ENCODE data around the gene CASR.

CASR gene

DNA sequence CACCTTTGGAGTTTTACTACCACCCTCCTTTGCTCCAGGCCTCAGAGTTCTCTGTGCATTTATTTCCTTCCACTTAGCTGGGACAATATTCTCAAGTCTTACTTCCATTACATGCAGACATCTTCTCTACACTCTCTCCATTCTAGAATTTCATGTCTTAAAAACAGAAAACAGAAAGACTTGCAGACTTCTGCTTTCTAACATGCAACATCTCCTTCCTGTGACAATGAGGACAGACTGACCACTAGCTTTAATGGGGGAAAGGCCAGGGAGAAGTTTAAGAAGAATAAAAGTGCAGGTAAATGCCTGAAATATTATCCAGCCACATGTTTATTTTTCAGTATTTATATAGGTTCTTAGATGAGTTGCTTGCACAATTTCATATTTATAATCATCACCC, 124.5 kb downstream of the CASR start:
- DNase-seq = no peak

DNA sequence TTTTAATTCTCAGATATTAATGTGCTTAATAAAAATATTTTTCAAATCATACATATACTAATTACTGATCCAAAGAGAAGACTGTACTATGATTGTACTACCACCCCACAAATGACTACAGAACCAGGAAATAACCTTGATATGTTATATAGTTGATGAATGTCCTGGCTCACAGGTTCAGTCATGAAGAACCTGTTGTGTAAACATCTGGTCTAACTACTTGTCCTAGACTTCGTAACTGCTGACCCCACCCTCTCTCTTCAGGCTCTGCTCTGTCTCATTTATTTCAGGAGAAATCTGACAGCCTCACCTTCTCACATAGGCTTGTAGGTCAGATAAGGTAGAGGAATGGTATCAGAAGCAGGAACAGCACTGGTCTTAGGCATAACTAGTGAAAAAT, 126.9 kb downstream of the CASR start:
- DNase-seq = no peak

DNA sequence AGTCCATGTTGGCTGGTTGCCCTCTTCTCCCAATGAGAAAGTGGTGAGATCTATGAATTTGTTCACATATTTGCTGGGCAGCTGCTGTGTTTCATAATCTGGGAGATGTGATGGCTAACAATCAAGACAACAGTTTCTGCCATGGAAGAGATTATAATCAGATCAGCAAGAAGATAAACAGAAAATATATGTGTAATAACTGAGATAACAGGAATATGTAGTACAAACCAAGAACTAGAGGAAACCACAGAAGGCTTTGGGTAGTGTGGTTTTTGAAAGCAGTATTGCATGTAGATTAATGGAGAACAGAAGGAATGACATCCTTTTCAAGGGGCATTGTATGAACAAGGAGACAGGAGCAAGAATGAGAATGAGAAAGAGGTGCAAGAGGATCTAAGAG, 129.4 kb downstream of the CASR start:
- DNase-seq = no peak

DNA sequence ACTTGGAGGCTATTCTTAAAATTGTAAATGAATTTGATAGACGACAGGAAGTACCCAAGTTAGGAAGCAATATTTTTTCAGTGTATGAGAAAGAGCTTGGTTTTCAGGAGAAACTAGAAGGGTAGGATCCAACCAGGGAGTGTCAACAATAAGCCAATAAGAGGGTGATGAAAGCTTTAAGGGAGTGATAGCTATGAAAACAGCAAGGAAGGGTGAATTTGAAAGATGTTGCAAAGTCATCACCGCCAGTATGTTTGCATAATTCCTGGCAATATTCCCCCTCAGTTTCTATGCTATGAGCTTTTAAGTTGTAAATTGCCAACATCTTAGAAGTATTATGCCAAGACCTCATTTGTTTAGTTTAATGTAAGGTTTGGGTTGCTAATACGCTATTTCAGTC, 129.8 kb downstream of the CASR start:
- DNase-seq = no peak

DNA sequence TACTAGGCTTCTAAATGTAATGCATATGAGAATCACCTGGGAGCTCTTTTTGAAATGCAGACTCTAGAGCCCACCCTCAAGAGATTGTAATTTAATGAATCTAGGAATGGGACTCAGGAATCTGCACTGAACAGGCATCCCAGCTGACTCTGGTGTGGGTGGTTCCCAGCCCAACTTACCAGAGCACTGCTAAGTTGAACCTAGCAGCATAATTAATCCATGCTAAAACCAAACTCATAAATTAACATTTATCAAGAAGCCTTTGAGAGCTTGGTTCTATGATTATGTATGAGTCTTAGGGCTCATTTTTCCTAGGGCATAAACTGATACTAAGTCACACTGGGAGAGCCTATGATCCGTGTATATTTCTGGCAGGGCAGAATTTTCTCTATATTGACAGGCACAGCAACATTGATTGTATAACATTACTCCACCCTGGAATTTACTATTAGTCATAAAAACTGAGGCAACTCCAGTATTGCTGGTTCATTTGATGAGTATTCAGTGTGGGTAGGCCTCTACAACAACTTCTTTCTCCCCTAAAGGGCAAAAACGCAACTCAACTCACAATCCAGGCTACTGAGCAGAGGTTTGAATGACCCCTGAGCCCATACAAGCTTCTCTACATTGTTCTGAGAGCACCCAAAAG, 130.9 kb downstream of the CASR start:
- no peak for DNase-seq

DNA sequence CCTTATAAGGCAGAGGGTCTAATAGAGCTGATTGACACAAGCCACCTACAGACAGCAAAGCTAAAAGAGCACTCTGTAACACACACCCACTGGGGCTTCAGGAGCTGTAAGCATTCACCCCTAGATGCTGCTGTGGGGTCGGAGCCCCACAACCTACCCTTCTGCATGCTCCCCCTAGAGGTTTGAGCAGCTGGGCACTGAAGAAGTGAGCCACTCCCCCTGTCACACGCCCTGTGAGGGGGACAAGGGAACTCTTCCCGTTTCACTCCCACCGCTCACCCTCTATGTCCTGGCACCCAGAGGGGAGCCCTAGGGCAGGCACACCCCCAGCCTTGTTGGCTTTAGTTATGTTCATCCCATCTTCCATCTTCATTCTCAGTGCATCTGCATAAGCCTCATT, 132.2 kb downstream of the CASR start:
- DNase-seq = no peak

DNA sequence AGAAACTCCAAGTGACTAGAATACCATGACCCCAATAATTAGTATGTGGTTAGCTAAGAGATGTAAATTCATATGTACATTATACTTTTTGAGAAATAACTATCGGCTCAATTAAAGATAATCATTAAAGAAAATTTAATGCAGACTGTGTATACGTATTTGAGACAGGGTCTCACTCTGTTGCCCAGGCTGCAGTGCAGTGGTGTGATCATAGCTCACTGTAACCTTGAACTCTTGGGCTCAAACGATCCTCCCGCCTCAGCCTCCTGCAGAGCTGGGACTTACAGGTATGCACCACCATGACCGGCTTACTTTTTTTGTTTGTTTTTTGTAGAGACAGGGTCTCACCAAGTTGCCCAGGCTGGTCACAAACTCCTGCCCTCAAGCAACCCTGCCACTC, 132.9 kb downstream of the CASR start:
- no peak for DNase-seq

DNA sequence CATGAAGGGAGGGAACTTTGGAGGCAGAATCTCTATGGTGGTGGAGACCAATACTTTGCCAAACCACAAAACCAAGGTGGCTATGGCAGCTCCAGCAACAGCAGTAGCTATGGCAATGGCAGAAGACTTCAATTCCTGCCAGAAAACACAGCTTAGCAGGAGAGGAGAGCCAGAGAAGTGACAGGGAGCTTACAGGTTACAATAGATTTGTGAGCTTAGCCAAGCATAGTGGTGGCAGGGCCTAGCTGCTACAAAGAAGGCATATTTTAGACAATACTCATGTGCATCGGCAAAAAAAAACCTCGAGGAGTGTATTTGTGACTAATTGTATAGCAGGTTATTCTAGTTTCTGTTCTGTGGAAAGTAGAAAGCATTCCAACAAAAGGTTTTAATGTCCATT, 135.2 kb downstream of the CASR start:
- DNase-seq = no peak

DNA sequence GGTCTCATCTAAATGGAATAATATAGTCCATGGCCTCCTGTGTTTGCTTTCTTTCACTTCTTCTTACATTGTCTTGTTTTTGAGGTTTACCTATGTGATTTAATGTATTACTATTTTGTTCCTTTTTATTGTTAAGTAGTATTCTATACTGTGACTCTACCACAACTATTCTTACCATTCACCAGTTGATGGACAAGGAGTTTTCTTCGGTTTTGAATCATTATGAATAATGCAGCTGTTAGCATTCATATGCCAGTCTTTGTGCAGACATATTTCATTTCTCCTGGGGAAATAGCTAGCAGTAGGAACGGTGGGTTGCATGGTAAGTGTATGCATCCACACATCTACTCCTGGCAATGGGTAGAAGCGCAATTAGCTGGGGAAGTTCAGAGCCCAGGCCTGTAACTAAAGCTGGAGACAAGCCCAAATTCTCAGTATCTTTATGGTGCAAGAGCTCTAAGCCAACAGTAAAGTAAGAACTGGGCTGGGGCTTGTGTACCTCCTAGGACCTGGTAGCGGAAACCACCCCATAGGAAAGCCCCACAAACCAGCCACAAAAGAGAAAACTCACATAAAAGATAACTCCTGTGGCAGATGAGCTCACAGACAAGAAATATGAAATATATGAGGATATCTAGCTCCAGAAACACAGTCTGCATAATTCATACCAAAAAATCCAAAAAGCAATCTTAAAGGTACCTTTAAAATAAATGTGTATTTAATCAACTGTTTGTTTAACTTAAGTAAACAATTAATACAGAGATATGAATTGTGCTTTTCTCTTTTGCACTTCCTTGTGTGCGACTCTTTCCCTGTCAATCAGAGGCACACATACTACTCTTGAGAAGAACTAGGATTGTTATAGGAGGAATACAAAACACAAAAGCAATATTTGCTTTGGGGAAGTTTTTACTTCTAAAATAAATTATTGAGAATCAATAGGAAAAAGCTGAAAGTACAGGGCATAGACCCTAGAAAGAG, 138.9 kb downstream of the CASR start:
- DNase-seq = no peak

DNA sequence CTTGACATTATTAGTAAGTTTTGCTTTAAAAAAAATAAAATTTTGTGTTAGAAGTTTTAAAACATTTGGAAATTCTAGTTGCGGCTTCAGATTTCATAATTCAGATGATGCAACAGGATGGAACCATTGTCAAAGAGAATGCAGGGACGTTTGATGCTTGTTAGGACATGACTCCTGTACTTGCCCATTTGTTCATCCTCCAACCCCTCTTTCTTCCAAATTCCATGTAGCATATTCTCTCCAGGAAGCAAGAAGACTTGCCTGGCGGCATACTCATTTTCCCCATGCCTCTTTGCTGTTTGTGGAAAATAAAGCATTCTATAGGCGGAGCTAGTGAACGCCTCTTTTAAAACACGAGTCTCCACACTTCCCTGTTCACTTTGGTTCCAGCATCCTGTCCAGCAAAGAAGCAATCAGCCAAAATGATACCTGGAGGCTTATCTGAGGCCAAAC, 141.4 kb downstream of the CASR start, which contains the start of gene CSTA:
Gene CSTA (plus strand): TSS at position 378 of the 453 bp plus-strand sequence. CDS start 45 bp downstream, at position 423.
- no peak for DNase-seq

DNA sequence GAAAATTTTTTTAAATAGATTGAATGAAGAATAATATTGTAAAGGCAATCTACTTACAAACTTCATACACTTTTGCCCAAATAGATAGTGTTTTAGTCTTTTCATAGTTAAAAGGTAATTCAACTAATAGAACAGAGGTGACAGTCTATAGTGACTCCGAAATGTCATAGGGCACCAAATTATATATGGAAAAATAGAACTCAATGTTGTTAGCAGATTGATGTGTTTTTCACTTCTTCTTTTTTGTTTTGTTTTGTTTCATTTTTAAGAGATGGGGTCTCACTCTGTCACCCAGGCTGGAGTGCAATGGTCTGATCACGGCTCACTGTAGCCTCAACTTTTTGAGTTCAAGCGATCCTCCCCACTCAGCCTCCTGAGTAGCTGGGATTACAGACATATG, 142.3 kb downstream of the CASR start:
- no peak for DNase-seq

DNA sequence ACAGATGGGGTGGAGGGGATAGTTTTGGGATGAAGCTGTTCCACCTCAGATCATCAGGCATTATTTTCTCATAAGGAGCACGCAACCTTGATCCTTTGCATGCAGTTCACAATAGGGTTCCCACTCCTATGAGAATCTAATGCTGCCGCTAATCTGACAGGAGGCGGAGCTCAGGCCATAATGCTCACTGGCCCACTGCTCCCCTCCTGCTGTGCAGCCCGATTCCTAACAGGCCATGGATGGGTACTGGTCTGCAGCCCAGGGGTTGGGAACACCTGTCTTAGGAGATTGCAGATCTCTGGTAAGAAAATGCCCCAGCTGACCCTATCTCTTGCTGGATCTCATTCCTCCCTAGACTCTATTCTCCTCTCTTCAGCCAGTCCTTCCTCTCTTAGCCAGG, 148.4 kb downstream of the CASR start:
- DNase-seq = no peak

DNA sequence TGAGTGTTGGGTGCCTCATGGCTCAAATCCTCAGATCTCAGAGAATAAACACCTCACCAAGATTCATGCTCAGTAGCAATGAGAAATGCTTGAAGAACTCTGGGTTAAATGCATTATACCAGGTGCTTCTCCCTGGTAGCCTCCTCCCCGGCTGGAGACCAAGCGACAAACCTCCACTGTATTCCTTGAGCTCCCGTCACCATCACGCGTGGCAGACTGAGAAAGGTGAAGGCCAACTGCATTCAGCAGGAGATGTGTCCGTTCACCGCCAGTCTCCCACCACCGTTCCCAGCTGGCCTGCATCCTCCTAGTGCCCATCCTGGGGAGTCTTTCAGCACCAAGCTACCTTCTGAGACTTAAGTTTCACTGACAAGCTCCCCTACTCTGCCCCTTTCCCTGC, 149.1 kb downstream of the CASR start:
- no peak for DNase-seq
